Peyer's patch (tissue), 4 donors: ENCODE measurements around the gene NRGN. TPM values are rescaled to one million over a fixed set of nuclear protein-coding genes. Genes with fewer than 3 reads are reported as not detected.

Source experiments
- DNase-seq, 3 donors: peaks; one replicate each; pipeline ENCODE4 v3.0.0-alpha.2; 2017 to 2019
- H3K27ac ChIP-seq, 4 donors: fragments of 200-600 bp; sonication (generic); one replicate each; pipeline ENCODE4 v1.5.1; 2016 to 2019
- H3K27me3 ChIP-seq, 2 donors: fragments of 200-600 bp; sonication (generic); one replicate each; pipeline ENCODE4 v1.5.1; 2019
- H3K36me3 ChIP-seq, 3 donors: fragments of 200-600 bp; sonication (generic); one replicate each; pipeline ENCODE4 v1.5.1; 2016 to 2019
- H3K4me1 ChIP-seq, 4 donors: fragments of 200-600 bp; sonication (generic); one replicate each; pipeline ENCODE4 v1.5.1; 2016 to 2019
- H3K4me3 ChIP-seq, 4 donors: fragments of 200-600 bp; sonication (generic); 1 replicate in 3 of 4; 2 replicates in 1 of 4; pipeline ENCODE4 v1.5.1; 2016 to 2019; ENCODE audit warnings: mild to moderate bottlenecking in 1 of 4
- H3K9me3 ChIP-seq, 4 donors: fragments of 200-600 bp; sonication (generic); one replicate each; pipeline ENCODE4 v1.5.1; 2016 to 2019; ENCODE audit warnings: mild to moderate bottlenecking in 1 of 4
- POLR2A ChIP-seq, 2 donors: fragments of 450-650 bp; IDR thresholded peaks; one replicate each; pipeline ENCODE4 v1.5.1; 2017; ENCODE audit warnings: antibody characterized with exemption in 2 of 2, mild to moderate bottlenecking in 2 of 2, moderate library complexity in 2 of 2
- total RNA-seq, 4 donors: library from RNA; depleted of rRNA; stranded (reverse); fragments of >200 nt; gene quantifications; one replicate each; pipeline ENCODE4 v1.1.0, GENCODE V29; 2016
- TF ChIP-seq, protein P1 (sequence below), 6 experiments: fragments of 450-650 bp in 4 of 6; fragments of 200-600 bp in 2 of 6; sonication (generic) in 1 of 6; IDR thresholded peaks; one replicate each; pipeline ENCODE4 v1.5.1; 2017 to 2019; ENCODE audit warnings: antibody characterized with exemption in 6 of 6, mild to moderate bottlenecking in 3 of 6, moderate library complexity in 1 of 6

NRGN gene
- total RNA-seq, 4 donors from 2014 or later = 0.67 to 10.7 TPM; not detected in 2

DNA sequence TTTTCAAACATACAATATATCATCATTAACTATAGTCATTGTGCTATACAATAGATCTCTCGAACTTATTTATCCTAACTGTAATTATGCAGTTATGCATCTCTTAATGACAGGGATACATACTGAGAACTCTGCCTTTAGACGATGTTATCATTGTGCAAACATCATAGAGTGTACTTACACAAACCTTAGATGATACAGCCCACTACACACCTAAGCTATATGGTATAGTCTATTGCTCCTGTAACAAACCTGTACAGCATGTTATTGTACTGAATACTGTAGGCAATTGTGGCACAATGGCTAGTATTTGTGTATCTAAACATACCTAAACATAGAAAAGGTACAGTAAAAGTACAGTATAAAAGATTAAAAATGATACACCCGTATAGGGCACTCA lies 27.4 kb upstream of the NRGN start:
- no peak overlapping the region for H3K4me3 ChIP-seq
- no peak for DNase-seq
- H3K9me3 ChIP-seq = peaks cover 0 to 3% (median 0%) of the 10 kb centered on the region in 4 donors
- H3K36me3 ChIP-seq = no peaks in the 10 kb centered on the region
- no peaks in the 10 kb centered on the region for H3K27me3 ChIP-seq
- TF ChIP-seq, protein P1, sequence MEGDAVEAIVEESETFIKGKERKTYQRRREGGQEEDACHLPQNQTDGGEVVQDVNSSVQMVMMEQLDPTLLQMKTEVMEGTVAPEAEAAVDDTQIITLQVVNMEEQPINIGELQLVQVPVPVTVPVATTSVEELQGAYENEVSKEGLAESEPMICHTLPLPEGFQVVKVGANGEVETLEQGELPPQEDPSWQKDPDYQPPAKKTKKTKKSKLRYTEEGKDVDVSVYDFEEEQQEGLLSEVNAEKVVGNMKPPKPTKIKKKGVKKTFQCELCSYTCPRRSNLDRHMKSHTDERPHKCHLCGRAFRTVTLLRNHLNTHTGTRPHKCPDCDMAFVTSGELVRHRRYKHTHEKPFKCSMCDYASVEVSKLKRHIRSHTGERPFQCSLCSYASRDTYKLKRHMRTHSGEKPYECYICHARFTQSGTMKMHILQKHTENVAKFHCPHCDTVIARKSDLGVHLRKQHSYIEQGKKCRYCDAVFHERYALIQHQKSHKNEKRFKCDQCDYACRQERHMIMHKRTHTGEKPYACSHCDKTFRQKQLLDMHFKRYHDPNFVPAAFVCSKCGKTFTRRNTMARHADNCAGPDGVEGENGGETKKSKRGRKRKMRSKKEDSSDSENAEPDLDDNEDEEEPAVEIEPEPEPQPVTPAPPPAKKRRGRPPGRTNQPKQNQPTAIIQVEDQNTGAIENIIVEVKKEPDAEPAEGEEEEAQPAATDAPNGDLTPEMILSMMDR (IDR thresholded peaks at IDR 0.05) = no peak
- TF ChIP-seq POLR2A (IDR thresholded peaks at IDR 0.05) = no peak
- H3K27ac ChIP-seq = no peak overlapping the region
- H3K4me1 ChIP-seq = no peaks in the 10 kb centered on the region

DNA sequence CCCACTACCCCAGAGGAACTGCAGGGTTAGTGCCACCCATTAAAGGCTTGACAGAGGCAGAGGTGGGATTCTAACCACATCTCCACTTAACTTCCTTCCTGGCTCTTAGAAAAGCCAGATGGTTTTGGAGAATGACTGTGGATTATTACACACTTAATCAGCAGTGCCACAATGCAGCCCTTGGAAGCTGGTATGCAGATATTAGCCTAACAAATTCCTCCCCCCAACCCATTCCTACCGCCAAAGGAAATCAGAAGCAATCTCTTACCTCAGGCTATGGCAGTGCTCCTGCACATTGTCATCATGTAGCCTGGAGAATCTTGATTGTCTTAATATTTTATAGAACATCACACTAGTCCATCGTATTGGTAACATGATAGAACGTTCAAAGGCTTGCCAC lies 23.2 kb upstream of the NRGN start:
- TF ChIP-seq POLR2A (IDR thresholded peaks at IDR 0.05) = no peak
- TF ChIP-seq, protein P1 (IDR thresholded peaks at IDR 0.05) = no peak
- Histone ChIP-seq H3K27me3 (no peaks in the 10 kb centered on the region), H3K27ac (no peak overlapping the region), H3K4me3 (no peak overlapping the region), H3K9me3 (no peaks in the 10 kb centered on the region), H3K4me1 (peaks cover 0 to 12% (median 6%) of the 10 kb centered on the region in 4 donors), H3K36me3 (no peaks in the 10 kb centered on the region)
- DNase-seq = no peak

DNA sequence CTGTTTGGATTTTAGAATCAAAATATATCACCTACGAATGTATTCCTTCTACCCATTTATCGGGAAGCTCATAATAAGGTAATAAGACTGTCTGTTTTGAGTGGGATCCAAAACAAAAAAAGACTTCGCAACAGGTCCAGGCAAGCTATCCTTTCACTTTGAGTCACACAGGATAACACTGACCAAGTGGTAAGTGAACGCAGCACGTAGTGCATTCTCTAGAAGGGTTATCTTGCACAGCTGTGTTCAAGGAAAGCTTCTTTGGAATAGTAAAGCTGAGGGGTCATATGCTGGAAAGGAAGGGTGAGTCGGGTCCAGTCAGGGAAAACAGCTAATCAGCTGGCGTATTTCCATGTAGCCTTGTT lies 22.3 kb upstream of the NRGN start:
- H3K9me3 ChIP-seq = no peaks in the 10 kb centered on the region
- no peak for TF ChIP-seq POLR2A (IDR thresholded peaks at IDR 0.05)
- TF ChIP-seq, protein P1 (IDR thresholded peaks at IDR 0.05) = no peak
- no peaks in the 10 kb centered on the region for H3K27me3 ChIP-seq
- peaks cover 0 to 12% (median 6%) of the 10 kb centered on the region in 4 donors for H3K4me1 ChIP-seq
- no peaks in the 10 kb centered on the region for H3K36me3 ChIP-seq
- no peak for DNase-seq
- peak overlapping the region in 1 of 4 donors; percentile 46 for H3K4me3 ChIP-seq
- no peak overlapping the region for H3K27ac ChIP-seq

DNA sequence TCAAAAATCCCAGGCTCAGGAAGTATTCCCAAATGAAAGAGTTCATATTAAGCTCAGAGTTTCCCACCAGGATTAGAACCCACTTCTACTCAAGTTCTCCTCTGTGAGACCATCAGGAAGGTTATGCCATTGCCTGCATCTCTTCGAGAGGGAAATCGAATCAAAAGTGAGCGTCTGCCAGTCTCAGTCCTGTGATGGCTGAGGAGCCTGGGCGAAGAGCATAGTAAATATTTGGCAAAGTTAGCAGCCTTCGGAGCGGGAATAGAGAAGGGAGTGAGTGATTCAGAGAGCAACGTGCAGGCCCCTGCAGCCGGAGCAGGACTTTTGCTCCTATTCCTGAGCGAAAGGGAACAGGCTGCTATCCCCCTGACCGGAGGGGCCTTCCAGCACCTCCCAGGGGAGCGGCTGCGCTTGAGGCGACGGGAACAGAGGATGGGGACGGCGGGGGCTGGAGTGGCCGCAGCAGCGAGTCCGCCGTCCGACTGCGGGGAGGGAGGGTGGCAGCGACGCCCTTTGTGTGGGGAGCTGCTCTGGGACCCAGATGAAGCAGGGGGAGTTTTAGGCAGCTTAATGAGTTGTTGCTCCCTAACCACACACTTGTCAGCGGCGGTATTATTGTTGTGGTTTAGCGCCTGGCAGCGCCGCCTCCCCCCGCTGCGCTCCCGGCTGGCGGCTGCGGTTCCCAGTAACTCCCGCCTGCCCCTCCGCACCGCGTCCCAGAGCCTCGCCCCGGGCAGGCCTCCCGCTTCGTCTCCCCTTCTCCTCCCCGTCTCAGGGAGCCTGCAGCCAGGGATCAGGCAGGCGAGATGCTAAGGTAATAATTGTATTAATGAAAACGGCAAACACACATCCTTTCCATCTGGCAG lies 21.7 kb upstream of the NRGN start:
- no peaks in the 10 kb centered on the region for H3K27me3 ChIP-seq
- H3K27ac ChIP-seq = peak overlapping the region in 1 of 4 donors; percentile 19
- H3K4me3 ChIP-seq = peak overlapping the region; percentile 10 to 48 (median 34)
- H3K36me3 ChIP-seq = no peaks in the 10 kb centered on the region
- peaks cover 0 to 12% (median 6%) of the 10 kb centered on the region in 4 donors for H3K4me1 ChIP-seq
- no peaks in the 10 kb centered on the region for H3K9me3 ChIP-seq
- no peak for DNase-seq
- TF ChIP-seq POLR2A (IDR thresholded peaks at IDR 0.05) = no peak
- TF ChIP-seq, protein P1 (IDR thresholded peaks at IDR 0.05) = no peak

DNA sequence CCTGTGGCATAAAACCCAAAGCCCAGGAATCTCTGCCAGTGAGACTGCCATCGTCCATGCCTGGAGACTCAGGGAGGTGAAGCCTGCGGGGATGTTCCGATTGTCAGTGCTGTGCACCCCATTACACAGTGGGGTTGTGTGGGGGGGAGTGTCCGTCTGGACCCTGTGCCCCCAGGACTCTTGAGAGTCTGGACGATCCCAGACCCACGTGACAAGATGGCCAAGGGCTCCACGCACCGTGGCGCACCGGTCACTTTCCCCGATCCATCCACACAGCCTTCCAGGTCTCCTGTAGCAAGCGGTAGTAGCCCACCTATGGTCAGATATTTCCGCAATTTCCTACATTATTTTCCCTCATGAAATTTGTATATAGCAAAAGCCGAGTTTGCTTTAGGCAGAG lies 20.9 kb upstream of the NRGN start:
- Histone ChIP-seq H3K36me3 (no peaks in the 10 kb centered on the region), H3K4me3 (no peak overlapping the region), H3K9me3 (no peaks in the 10 kb centered on the region), H3K4me1 (peaks cover 0 to 12% (median 6%) of the 10 kb centered on the region in 4 donors), H3K27me3 (no peaks in the 10 kb centered on the region), H3K27ac (no peak overlapping the region)
- TF ChIP-seq POLR2A (IDR thresholded peaks at IDR 0.05) = no peak
- TF ChIP-seq, protein P1 (IDR thresholded peaks at IDR 0.05) = no peak
- DNase-seq = no peak
